Liver (tissue), 3 donors: ENCODE measurements around the gene SUGCT.

ENCODE experiments used
- CTCF ChIP-seq: fragments of 150-350 bp; IDR thresholded peaks from 2 replicates; pipeline ENCODE4 v1.5.1; 2017; ENCODE audit warnings: improper control_type of control experiment, low read depth, low read length; ENCODE audit not compliant: missing input control
- JUND ChIP-seq, 2 donors: IDR thresholded peaks; 2 replicates each; pipeline ENCODE4 v1.6.1; 2016; ENCODE audit warnings: antibody characterized with exemption in 2 of 2
- donor health status: healthy.
- donor health status: healthy.

- TF ChIP-seq CTCF, result no peak
- TF ChIP-seq JUND (IDR thresholded peaks at IDR 0.05), result no peak
Observed at GRCh38 chr7:40331915-40332314, 197.1 kb downstream of the SUGCT start.
